Dermis microvascular lymphatic vessel endothelial cell (primary cell): ENCODE results near the gene IRF9. TPM values are rescaled to one million over a fixed set of nuclear protein-coding genes. Genes with fewer than 3 reads are reported as not detected.

Experiments used
- DNase-seq, 2 donors: peaks; one replicate each; pipeline versions ENCODE4 v3.0.0 to v3.0.0-alpha.2; 2010; ENCODE audit warnings: low read depth in 2 of 2
- total RNA-seq: library from RNA; depleted of rRNA; stranded (reverse); fragments of >200 nt; gene quantifications from 2 replicates; pipeline ENCODE4 v1.2.1, GENCODE V29; 2014

IRF9 gene, protein sequence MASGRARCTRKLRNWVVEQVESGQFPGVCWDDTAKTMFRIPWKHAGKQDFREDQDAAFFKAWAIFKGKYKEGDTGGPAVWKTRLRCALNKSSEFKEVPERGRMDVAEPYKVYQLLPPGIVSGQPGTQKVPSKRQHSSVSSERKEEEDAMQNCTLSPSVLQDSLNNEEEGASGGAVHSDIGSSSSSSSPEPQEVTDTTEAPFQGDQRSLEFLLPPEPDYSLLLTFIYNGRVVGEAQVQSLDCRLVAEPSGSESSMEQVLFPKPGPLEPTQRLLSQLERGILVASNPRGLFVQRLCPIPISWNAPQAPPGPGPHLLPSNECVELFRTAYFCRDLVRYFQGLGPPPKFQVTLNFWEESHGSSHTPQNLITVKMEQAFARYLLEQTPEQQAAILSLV
- total RNA-seq = 38.8 and 41.8 TPM in 2 replicates

- DNase-seq = peak; percentile 88 to 95
Observed at GRCh38 chr14:24160850-24161804, at the start of gene IRF9. IRF9 (plus strand) TSS chr14:24161265; CDS start chr14:24162145, 880 bp downstream.

GRCh38 chr14:24113379-24113800 is 47.7 kb upstream of the IRF9 start:
- no peak for DNase-seq

- peak; percentile 41 to 81 for DNase-seq
Observed at GRCh38 chr14:24113801-24114531, 47.1 kb upstream of the IRF9 start.

- DNase-seq = peak; percentile 99 to 100
Observed at GRCh38 chr14:24114532-24115421, 46.3 kb upstream of the IRF9 start, which contains the start of the genes DCAF11 and NRL. DCAF11 (plus strand) TSS chr14:24114777; CDS start chr14:24115595, 818 bp downstream. NRL (minus strand) TSS chr14:24114949; CDS start chr14:24082848, 32,101 bp downstream.

DNA sequence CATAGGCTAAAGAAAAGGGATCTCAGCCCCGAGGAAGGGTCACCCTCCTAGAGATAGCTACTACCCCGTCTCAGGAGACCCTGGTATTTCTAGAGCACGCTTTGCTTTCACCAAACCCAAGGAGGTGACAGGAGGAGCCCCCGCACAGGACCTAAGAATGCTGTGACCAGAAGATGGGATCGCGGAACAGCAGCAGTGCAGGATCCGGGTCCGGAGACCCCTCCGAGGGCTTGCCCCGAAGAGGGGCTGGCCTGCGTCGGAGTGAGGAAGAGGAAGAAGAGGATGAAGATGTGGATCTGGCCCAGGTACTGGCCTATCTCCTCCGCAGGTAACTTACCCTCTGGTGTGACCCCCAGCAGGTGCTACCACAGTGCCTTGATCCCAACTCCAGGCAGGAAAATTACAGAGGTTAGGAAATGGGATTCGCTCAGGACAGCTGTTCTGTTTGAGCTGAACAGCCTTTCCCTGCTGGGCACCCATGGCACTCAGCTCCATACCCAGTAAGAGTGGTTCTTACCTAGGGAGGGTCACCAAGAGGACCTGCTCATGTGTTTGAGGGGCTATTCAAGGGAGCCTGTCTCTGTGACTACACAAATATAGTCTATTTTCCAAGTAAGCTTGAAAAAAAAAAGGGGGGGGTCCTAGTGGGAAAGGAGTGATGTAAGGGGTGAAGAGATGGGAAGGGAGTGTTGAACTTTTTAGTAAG is 45.5 kb upstream of the IRF9 start:
- no peak for DNase-seq

DNA sequence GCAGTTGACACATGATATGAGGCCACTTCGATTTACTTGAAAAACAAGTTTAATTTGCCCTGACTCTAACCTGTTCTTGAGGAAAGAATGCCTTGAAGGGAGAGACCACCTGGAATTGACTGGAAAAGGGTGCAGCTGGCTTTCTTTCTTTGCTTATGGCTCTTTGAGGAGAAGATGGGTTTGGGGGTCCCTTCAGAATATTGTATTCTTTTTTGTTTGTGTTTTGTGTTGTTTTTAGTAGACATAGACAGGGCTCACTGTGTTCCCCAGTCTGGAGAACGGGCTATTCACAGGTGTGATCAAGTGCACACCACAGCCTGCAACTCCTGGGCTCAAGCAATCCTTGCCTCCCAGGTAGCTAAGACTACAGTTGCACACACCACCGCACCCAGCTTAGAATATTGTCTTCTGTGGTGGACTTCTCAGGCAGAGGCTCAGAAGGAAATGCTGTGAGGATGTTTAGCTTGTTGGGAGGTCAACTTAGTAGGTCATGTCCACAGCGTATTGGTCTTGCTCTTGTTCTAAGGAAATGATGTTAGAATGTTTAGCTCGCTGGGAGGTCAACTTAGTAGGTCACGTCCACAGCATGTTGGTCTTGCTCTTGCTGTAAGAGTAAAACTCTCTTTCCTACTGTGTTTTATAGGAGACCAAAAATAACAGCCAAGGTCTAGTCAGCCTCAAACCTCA is 44.8 kb upstream of the IRF9 start:
- DNase-seq = no peak

DNA sequence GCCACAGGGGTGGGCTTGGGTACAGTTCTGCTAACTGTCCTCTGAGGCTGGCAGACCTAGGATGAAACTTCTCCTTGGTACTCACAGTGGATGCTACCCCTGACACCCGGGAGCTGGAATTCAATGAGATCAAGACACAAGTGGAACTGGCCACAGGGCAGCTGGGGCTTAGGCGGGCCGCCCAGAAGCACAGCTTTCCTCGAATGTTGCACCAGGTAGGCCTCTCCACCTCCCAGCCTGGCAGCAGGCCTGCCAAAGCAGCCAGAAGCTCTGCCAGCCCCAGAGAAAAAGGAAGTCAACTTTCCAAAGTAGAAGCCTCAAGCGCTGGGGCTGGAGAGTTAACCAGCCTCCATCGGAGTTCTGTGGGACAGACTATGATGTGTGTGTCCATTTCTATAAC is 43.9 kb upstream of the IRF9 start:
- DNase-seq = no peak

GRCh38 chr14:24119691-24120090 is 41.4 kb upstream of the IRF9 start:
- no peak for DNase-seq

DNA sequence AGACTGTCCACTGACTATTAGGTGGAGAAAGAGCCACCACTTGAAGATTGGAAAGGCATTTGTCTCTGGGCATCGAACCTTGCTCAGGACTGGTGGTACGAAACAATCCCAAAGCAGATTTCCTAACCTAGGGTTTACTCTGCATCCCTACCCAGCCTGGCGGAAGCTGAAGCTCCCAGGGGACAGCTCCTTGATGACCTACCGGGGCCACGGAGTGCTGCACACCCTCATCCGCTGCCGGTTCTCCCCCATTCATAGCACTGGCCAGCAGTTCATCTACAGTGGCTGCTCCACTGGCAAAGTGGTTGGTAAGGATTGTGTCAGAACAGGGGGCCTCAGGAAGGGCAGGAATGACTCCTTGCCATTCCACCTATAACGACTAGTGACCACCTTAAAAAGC is 39.9 kb upstream of the IRF9 start:
- DNase-seq = no peak

- DNase-seq = no peak
Observed at GRCh38 chr14:24122416-24122815, 38.6 kb upstream of the IRF9 start.

- DNase-seq = no peak
Observed at GRCh38 chr14:24122898-24123297, 38.2 kb upstream of the IRF9 start.

GRCh38 chr14:24123424-24124417 is 37.3 kb upstream of the IRF9 start:
- DNase-seq = no peak

DNA sequence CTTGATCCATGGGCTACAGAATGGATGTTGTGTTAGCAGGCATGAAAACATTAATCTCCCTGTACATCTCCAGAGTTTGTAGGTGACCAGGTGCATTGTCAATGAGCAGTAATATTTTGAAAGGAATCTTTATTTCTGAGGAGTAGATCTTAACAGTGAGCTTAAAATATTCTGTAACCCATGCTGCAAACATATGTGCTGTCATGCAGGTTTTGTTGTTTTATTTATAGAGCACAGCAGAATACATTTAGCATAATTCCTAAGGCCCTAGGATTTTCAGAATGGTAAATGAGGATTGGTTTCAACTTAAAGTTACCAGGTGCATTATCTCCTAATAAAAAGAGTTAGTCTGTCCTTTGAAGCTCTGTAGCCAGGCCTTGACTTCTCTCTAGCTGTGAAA is 34.1 kb upstream of the IRF9 start:
- DNase-seq = no peak

DNA sequence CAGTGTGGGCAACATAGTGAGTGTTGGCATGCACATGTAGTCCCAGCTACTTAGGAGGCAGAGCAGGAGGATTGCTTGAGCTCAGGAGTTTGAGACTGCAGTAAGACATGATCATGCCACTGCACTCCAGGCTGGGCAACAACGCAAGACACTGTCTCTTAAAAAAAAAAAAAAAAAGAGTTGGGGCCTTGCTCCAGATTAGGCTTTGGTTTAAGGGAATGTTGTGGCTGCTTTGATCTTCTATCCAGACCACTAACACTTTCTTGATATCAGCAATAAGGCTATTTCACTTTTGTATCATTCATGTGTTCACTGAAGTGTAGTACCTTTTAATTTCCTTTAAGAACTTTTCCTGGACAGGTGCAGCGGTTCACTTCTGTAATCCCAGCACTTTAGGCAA is 33.4 kb upstream of the IRF9 start:
- no peak for DNase-seq

DNA sequence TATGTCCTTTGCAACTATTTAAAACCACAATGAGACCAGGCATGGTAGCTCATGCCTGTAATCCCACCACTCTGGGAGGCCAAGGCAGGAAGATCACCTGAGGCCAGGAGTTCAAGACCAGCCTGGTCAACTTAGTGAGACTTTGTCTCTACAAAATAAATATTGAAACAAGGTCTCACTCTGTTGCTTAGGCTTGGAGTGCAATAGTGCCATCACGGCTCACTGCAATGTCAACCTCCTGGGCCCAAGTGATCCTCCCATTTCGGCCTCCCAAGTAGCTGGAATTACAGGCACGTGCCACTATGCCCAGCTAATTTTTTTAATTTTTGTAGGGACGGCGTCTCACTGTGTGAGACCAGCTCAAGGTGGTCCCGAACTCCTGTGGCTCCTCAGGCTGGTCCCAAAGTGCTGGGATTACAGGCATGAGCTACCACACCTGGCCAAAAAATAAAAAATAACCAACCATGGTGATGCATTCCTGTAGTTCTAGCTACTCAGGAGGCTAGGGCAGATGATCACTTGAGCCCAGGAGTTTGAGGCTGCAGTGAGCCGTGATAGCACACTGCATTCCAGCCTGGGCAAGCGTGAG is 31.6 kb upstream of the IRF9 start:
- DNase-seq = no peak

DNA sequence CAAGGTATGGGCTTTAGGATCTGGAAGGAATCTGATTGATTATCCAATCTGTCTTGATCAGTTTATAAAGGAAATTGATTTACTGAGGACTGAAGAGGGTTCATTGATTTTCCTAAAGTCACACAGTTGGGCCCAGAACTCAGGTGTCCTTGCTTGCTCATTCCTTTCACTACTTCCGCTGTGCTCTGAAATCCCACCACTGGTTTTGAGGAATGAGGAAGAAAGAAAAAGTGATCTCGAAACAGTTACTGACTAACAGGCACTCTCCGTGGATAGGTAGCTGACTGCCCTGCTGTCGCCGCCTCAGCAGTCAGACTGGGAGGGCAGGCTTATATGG is 30.7 kb upstream of the IRF9 start, which contains the start of gene FITM1:
FITM1 (plus strand) TSS at position 280 of the 337 bp plus-strand sequence. CDS start 905 bp downstream, outside the sequence.
- DNase-seq = no peak

DNA sequence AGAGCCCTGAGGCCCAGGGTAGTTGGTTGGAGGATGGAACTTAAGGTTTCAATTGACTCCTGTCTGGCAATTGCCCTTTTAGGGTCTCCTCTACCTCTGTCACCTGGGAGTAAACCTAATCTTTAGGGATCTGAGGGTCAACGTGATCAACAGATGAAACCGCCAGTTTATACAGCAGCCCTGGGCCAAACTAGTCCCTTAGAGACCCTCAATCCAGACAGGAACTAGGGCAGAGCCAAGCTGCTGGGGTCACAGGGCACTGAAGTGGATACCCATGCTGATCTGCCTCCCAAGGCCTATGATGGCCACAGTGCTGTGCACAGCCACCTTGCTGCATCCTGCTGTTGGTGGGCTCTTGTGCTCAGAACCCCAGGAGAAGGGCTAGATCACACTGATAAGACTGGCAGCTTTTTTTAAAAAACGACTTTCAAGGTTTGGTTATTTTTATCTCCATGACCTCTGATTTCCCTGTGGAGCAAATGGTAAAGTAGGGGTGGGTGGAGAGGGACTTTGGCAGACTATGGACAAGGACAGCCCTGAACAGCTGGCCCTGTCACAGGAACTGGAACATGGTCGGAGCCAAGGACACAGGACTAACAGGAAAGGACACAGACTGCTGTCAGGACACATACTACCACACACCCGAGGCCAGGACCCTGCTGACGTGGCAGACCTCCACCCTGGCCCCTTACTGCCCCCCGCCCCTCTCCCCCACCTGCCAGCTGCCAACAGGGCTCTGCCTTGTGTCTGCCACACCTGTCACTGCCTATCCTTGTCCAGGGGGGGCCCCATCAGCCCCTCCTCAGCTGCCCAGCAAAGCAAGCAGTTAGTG is 30.1 kb upstream of the IRF9 start:
- peak in 1 of 2 donors; percentile 76 for DNase-seq
